GM19328 (cell line): ENCODE measurements around the gene OR1I1.
"Not testable (repeated sequence)": the region's sequence is repeated elsewhere in the genome, so short reads cannot be mapped to it uniquely, and the experiment has no call there.

Source experiments
- ATAC-seq: cut with Tn5 transposase; IDR thresholded peaks from one replicate; pipeline ENCODE4 v1.9.1; 2021; ENCODE audit warnings: mild to moderate bottlenecking, moderate library complexity; ENCODE audit not compliant: unreplicated experiment

OR1I1 gene

GRCh38 chr19:15097980-15098379 is 16.0 kb downstream of the OR1I1 start:
- not testable (repeated sequence) for ATAC-seq

- ATAC-seq = no peak
Observed at GRCh38 chr19:15098460-15098859, 16.4 kb downstream of the OR1I1 start.

- ATAC-seq = no peak
Observed at GRCh38 chr19:15099017-15099582, 17.1 kb downstream of the OR1I1 start.

GRCh38 chr19:15101479-15102082 is 19.6 kb downstream of the OR1I1 start:
- ATAC-seq = no peak

GRCh38 chr19:15104003-15104402 is 22.0 kb downstream of the OR1I1 start:
- no peak for ATAC-seq

GRCh38 chr19:15104411-15104810 is 22.4 kb downstream of the OR1I1 start:
- ATAC-seq = no peak

- no peak for ATAC-seq
Observed at GRCh38 chr19:15105044-15105443, 23.0 kb downstream of the OR1I1 start.

GRCh38 chr19:15107061-15108010 is 25.3 kb downstream of the OR1I1 start, which contains the start of gene SYDE1:
Gene SYDE1 (plus strand): TSS chr19:15107401. CDS start chr19:15107434, 33 bp downstream.
- no peak for ATAC-seq

- no peak for ATAC-seq
Observed at GRCh38 chr19:15108145-15108844, 26.3 kb downstream of the OR1I1 start.

- ATAC-seq = no peak
Observed at GRCh38 chr19:15108845-15109767, 27.1 kb downstream of the OR1I1 start.

GRCh38 chr19:15109768-15110417 is 27.9 kb downstream of the OR1I1 start:
- no peak for ATAC-seq

- ATAC-seq = no peak
Observed at GRCh38 chr19:15110418-15110815, 28.4 kb downstream of the OR1I1 start.

- ATAC-seq = no peak
Observed at GRCh38 chr19:15111758-15112157, 29.7 kb downstream of the OR1I1 start.

GRCh38 chr19:15112385-15112784 is 30.4 kb downstream of the OR1I1 start:
- no peak for ATAC-seq

- ATAC-seq = no peak
Observed at GRCh38 chr19:15113245-15114152, 31.5 kb downstream of the OR1I1 start.

GRCh38 chr19:15114153-15114540 is 32.1 kb downstream of the OR1I1 start:
- ATAC-seq = no peak

GRCh38 chr19:15115080-15115479 is 33.1 kb downstream of the OR1I1 start:
- ATAC-seq = no peak

- ATAC-seq = no peak
Observed at GRCh38 chr19:15115762-15116615, 34.0 kb downstream of the OR1I1 start.
